22Rv1 (cell line): ENCODE results near the gene C10orf120.
A peak's percentile ranks its signal among the peaks of the same experiment; 100 is the strongest.

Experiments used
- H3K27ac ChIP-seq: fragments of 450-650 bp; 2 replicates; pipeline ENCODE4 v1.5.1; 2017
- ZFX ChIP-seq: fragments of 450-650 bp; IDR thresholded peaks from 2 replicates; pipeline ENCODE4 v1.6.1; 2017; ENCODE audit warnings: antibody characterized with exemption, borderline replicate concordance
- TF ChIP-seq, protein P1 (sequence below): fragments of 450-650 bp; IDR thresholded peaks from 2 replicates; pipeline ENCODE4 v1.5.1; 2017; ENCODE audit warnings: mild to moderate bottlenecking

C10orf120 gene

DNA sequence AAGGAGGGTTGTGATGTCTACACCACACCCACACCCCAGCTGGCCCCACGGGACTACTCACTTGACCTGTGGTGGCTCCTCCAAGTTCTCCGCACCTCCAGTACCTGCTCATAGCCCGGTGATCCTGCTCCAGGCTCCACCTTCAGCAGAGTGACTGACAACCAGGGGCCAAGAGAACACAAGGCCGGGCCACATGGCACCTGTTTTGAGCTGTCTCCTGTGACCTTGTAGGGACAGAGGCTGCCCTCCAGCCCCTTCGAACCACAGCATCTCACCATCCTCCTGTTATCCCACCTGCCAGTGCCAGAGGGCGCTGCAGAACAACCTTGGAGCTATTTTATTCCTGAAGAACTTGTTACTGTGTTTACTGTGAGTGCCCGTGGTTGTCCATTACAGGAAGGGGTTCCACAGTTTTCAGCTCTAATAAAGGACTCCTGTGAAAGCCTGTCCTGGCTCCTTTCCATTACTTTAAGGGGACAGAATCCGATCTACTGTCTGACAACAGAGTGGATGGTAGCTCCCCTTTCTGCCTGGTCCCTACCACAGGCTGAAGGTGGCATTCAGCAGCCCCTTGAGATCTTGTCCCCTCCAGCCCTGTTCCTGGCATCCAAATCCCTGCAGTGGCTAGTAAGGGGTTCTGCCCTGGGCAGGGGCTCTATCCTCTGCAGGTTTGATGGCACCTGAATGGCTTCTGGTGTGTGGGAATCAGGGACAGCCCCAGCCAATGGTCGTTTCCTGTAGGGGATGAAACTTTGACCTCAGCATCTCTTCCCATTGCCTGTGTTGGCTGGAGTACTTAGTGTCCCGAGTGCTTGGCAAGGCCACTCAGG lies 50.8 kb downstream of the C10orf120 start:
- no peak overlapping the region for H3K27ac ChIP-seq
- no peak for TF ChIP-seq ZFX
- TF ChIP-seq, protein P1, sequence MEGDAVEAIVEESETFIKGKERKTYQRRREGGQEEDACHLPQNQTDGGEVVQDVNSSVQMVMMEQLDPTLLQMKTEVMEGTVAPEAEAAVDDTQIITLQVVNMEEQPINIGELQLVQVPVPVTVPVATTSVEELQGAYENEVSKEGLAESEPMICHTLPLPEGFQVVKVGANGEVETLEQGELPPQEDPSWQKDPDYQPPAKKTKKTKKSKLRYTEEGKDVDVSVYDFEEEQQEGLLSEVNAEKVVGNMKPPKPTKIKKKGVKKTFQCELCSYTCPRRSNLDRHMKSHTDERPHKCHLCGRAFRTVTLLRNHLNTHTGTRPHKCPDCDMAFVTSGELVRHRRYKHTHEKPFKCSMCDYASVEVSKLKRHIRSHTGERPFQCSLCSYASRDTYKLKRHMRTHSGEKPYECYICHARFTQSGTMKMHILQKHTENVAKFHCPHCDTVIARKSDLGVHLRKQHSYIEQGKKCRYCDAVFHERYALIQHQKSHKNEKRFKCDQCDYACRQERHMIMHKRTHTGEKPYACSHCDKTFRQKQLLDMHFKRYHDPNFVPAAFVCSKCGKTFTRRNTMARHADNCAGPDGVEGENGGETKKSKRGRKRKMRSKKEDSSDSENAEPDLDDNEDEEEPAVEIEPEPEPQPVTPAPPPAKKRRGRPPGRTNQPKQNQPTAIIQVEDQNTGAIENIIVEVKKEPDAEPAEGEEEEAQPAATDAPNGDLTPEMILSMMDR = peak; percentile 83
